Effector memory CD8-positive, alpha-beta T cell (primary cell): ENCODE results near the gene TBX15.

Source experiments
- ATAC-seq: fragments of 150-1000 bp; cut with Tn5 transposase; replicated peaks from 2 replicates; pipeline ENCODE4 v1.10.0; 2021; ENCODE audit warnings: mild to moderate bottlenecking, moderate library complexity
- DNase-seq, 3 experiments: peaks; one replicate each; pipeline ENCODE4 v3.0.0; 2021
- H3K27ac Mint-ChIP-seq, 2 donors: one replicate each; pipeline ENCODE4 v1.8.0; 2022; ENCODE audit warnings: mild to moderate bottlenecking in 2 of 2, mixed read lengths in 2 of 2, moderate library complexity in 2 of 2
- H3K27me3 Mint-ChIP-seq, 2 donors: one replicate each; pipeline ENCODE4 v1.8.0; 2022; ENCODE audit warnings: mixed read lengths in 2 of 2
- H3K36me3 Mint-ChIP-seq: one replicate; pipeline ENCODE4 v1.8.0; 2022; ENCODE audit warnings: mild to moderate bottlenecking, moderate library complexity, mixed read lengths; ENCODE audit not compliant: insufficient read depth
- H3K4me1 Mint-ChIP-seq, 2 donors: one replicate each; pipeline ENCODE4 v1.8.0; 2022; ENCODE audit warnings: low read depth in 2 of 2, mixed read lengths in 2 of 2
- H3K4me3 Mint-ChIP-seq, 2 donors: one replicate each; pipeline ENCODE4 v1.8.0; 2022; ENCODE audit warnings: mild to moderate bottlenecking in 2 of 2, mixed read lengths in 2 of 2, moderate library complexity in 2 of 2
- H3K9me3 Mint-ChIP-seq, 2 donors: one replicate each; pipeline ENCODE4 v1.8.0; 2022; ENCODE audit warnings: mixed read lengths in 2 of 2
- total RNA-seq, 9 experiments: gene quantifications; one replicate each; lab custom pipeline; 2026; lab: John Stamatoyannopoulos, UW

Gene TBX15
- total RNA-seq: 0 to 0.28 (median 0.03) reads per million in 9 experiments

GRCh38 chr1:118988186-118989005 is at the start of gene TBX15:
Gene TBX15 (minus strand): TSS chr1:118988343. CDS start chr1:118987795, 548 bp downstream.
- Mint-ChIP-seq H3K4me1 (peaks cover 3 to 12% of the 10 kb centered on the region in 2 donors), H3K4me3 (peak within 1 kb of the TSS; percentile 15 to 54), H3K9me3 (peaks cover 0 to 11% of the 10 kb centered on the region in 2 donors), H3K27ac (no peak within 1 kb of the TSS), H3K27me3 (peaks cover 89 to 98% of the 10 kb centered on the region in 2 donors), H3K36me3 (peaks cover 6% of the 10 kb centered on the region)
- ATAC-seq: no peak
- DNase-seq: no peak

- no peak for ATAC-seq
- no peaks in the 10 kb centered on the region for H3K27me3 Mint-ChIP-seq
- DNase-seq: no peak
- H3K4me1 Mint-ChIP-seq: no peaks in the 10 kb centered on the region
- no peak overlapping the region for H3K27ac Mint-ChIP-seq
- H3K4me3 Mint-ChIP-seq: no peak overlapping the region
- H3K36me3 Mint-ChIP-seq: no peaks in the 10 kb centered on the region
- H3K9me3 Mint-ChIP-seq: no peaks in the 10 kb centered on the region
Measured at GRCh38 chr1:119034359-119034758, 46.2 kb upstream of the TBX15 start.

DNA sequence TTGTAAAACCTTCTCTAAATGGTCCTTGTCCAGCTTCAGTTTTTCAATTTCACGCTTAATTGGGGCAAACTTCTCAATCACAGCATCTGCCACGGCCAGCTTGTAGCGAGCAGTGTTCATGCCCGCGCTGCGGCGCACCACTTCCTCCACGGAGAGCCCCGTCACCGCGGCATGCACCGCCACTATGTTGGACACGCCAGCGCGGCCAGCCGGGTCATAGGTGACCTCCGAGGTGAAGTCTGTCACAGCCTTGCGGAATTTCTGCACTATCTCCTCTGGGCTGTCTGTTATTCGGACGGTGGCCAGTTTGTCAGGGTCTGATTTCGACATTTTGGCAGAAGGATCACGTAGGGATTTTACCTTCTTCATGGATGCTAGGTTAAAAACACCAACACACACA is 44.8 kb upstream of the TBX15 start:
- no peaks in the 10 kb centered on the region for H3K4me1 Mint-ChIP-seq
- H3K4me3 Mint-ChIP-seq: no peak overlapping the region
- DNase-seq: no peak
- H3K27me3 Mint-ChIP-seq: no peaks in the 10 kb centered on the region
- ATAC-seq: no peak
- peaks cover 0 to 6% of the 10 kb centered on the region in 2 donors for H3K9me3 Mint-ChIP-seq
- no peaks in the 10 kb centered on the region for H3K36me3 Mint-ChIP-seq
- H3K27ac Mint-ChIP-seq: no peak overlapping the region

- Mint-ChIP-seq H3K4me1 (no peaks in the 10 kb centered on the region), H3K36me3 (no peaks in the 10 kb centered on the region), H3K4me3 (no peak overlapping the region), H3K9me3 (peaks cover 6 to 14% of the 10 kb centered on the region in 2 donors), H3K27ac (no peak overlapping the region), H3K27me3 (no peaks in the 10 kb centered on the region)
- ATAC-seq (no peak), DNase-seq (no peak)
Measured at GRCh38 chr1:119027759-119028158, 39.6 kb upstream of the TBX15 start.

DNA sequence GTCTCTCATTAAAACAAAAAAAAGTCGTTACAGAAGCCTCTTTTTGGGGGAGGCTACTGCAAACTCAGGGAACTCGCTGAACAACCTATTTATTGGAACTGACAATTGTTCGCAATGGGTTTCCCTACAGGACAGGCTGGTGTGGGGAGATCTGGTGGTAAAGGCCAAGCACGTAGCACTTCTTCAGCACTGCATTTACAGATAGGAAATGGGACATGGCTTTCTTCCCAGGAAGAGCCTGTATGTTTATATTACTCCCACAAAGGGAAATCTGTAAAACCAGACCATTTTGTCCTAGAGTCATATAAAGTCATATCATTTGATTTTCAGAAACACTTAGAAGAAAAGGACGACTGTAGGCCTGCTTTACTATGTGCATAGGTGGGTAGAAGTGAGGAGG is 38.8 kb upstream of the TBX15 start:
- Mint-ChIP-seq H3K4me3 (no peak overlapping the region), H3K36me3 (no peaks in the 10 kb centered on the region), H3K27me3 (no peaks in the 10 kb centered on the region), H3K9me3 (peaks cover 7 to 14% of the 10 kb centered on the region in 2 donors), H3K4me1 (no peaks in the 10 kb centered on the region), H3K27ac (no peak overlapping the region)
- DNase-seq (no peak), ATAC-seq (no peak)

DNA sequence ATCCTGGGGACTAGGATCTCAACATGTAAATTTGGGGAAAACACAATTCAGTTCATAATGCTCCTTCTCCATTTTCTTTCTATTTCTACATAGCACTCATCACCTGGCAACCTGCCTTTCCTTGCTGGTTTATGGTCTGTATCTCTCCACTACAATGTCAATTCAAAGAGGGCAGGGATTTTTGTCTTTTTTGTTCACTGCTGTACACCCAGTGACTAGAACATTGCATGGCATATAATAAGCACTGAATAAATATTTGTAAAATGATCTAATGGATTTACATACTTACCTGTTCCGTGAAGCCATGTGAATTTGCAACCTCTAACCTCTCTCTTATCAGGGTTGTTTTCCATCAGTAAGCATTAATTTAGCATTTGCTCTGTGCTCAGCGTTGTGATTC is 27.4 kb upstream of the TBX15 start:
- Mint-ChIP-seq H3K9me3 (peaks cover 14 to 23% of the 10 kb centered on the region in 2 donors), H3K4me3 (no peak overlapping the region), H3K36me3 (no peaks in the 10 kb centered on the region), H3K27me3 (peaks cover 15 to 40% of the 10 kb centered on the region in 2 donors), H3K4me1 (no peaks in the 10 kb centered on the region), H3K27ac (no peak overlapping the region)
- DNase-seq: no peak
- ATAC-seq: no peak

DNA sequence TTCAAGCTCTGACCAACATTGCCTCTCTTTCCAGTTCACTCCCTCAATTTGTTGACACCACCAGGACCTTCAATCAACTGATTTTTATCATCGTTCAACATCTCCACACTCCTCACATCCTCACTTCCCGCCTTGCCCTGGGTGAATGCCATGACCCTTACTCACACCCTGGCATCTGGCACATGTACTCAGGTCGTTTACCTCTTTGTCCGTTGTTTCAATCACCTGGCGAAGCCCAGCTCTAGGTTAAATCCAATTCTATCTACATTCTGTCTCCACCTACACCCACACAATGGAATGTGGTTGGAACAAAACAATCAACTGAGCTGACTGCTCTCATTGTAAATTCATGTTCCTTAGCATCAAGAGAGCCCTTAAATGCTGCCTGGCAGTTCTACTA is 24.2 kb upstream of the TBX15 start:
- Mint-ChIP-seq H3K4me1 (peaks cover 5 to 11% of the 10 kb centered on the region in 2 donors), H3K4me3 (no peak overlapping the region), H3K27ac (no peak overlapping the region), H3K9me3 (peaks cover 6 to 19% of the 10 kb centered on the region in 2 donors), H3K27me3 (peaks cover 39 to 65% of the 10 kb centered on the region in 2 donors), H3K36me3 (no peaks in the 10 kb centered on the region)
- no peak for DNase-seq
- ATAC-seq: no peak

DNA sequence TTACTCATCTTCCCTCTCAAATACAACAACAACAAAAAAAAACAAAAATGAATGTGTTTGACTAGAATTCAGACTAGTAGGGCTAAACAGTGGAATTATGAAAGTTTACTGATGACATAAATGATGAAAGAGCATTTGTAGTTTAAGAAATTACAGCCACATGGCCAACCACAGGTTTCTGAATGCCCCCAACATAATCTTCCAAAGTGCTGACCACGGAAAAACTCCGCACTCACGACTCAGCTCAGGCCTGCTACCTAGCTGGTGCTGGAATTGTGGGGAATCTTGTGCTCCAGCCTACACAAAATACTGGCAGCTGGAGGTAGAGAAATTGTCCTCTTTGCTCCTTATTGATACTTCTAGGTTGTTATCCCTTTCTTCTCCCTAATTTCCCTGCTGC is 23.6 kb upstream of the TBX15 start:
- no peak overlapping the region for H3K27ac Mint-ChIP-seq
- no peaks in the 10 kb centered on the region for H3K36me3 Mint-ChIP-seq
- DNase-seq (no peak), ATAC-seq (no peak)
- peaks cover 5 to 11% of the 10 kb centered on the region in 2 donors for H3K4me1 Mint-ChIP-seq
- H3K9me3 Mint-ChIP-seq: peaks cover 6 to 19% of the 10 kb centered on the region in 2 donors
- H3K27me3 Mint-ChIP-seq: peaks cover 46 to 65% of the 10 kb centered on the region in 2 donors
- no peak overlapping the region for H3K4me3 Mint-ChIP-seq

DNA sequence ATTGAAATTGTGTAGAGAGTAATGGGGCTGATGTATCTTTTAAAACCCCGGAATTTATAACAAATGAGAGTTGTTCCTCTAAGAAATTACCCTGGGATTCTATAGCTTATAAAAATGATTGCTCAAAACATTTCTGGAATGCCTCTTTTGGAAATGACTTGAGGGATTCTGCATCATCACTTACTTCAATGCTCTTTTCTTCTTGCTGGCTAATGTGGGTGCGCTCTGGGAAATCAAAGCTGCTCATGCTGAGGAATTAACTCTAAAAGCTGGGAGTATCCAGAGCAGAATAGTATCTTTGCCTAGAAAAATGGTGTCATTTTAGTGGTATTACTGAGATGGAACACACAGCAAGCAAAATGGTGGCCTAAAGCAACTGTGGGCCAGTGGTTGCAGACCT is 23.0 kb upstream of the TBX15 start:
- H3K9me3 Mint-ChIP-seq: peaks cover 6 to 19% of the 10 kb centered on the region in 2 donors
- peaks cover 52 to 70% of the 10 kb centered on the region in 2 donors for H3K27me3 Mint-ChIP-seq
- no peak overlapping the region for H3K4me3 Mint-ChIP-seq
- peaks cover 7 to 11% of the 10 kb centered on the region in 2 donors for H3K4me1 Mint-ChIP-seq
- ATAC-seq (no peak), DNase-seq (no peak)
- no peaks in the 10 kb centered on the region for H3K36me3 Mint-ChIP-seq
- H3K27ac Mint-ChIP-seq: no peak overlapping the region

GRCh38 chr1:119010201-119010600 is 22.1 kb upstream of the TBX15 start:
- peaks cover 7 to 11% of the 10 kb centered on the region in 2 donors for H3K4me1 Mint-ChIP-seq
- H3K4me3 Mint-ChIP-seq: no peak overlapping the region
- DNase-seq (no peak), ATAC-seq (no peak)
- H3K27ac Mint-ChIP-seq: no peak overlapping the region
- H3K36me3 Mint-ChIP-seq: no peaks in the 10 kb centered on the region
- H3K27me3 Mint-ChIP-seq: peaks cover 61 to 75% of the 10 kb centered on the region in 2 donors
- H3K9me3 Mint-ChIP-seq: peaks cover 10 to 19% of the 10 kb centered on the region in 2 donors

DNA sequence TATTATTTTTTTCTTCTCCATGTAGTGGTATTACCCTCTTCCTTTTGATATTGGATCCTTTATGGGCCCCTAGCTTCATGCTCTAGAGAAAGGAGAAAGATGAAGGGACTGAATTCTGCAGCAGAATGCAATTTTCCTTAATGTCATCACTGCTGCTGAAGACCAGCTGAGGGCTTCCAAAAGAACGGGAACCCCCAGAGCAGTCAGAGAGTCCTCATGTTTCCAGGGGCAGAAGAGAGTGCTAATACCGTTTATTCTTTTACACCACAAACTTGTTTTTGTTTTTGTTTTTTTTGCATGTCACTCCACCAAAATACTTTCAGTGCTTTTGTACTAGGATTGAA is 21.1 kb upstream of the TBX15 start:
- Mint-ChIP-seq H3K27me3 (peaks cover 70 to 76% of the 10 kb centered on the region in 2 donors), H3K9me3 (peaks cover 7 to 19% of the 10 kb centered on the region in 2 donors), H3K4me1 (peaks cover 7 to 11% of the 10 kb centered on the region in 2 donors), H3K36me3 (no peaks in the 10 kb centered on the region), H3K4me3 (peak overlapping the region; percentile 1 to 53), H3K27ac (no peak overlapping the region)
- DNase-seq (no peak), ATAC-seq (no peak)

DNA sequence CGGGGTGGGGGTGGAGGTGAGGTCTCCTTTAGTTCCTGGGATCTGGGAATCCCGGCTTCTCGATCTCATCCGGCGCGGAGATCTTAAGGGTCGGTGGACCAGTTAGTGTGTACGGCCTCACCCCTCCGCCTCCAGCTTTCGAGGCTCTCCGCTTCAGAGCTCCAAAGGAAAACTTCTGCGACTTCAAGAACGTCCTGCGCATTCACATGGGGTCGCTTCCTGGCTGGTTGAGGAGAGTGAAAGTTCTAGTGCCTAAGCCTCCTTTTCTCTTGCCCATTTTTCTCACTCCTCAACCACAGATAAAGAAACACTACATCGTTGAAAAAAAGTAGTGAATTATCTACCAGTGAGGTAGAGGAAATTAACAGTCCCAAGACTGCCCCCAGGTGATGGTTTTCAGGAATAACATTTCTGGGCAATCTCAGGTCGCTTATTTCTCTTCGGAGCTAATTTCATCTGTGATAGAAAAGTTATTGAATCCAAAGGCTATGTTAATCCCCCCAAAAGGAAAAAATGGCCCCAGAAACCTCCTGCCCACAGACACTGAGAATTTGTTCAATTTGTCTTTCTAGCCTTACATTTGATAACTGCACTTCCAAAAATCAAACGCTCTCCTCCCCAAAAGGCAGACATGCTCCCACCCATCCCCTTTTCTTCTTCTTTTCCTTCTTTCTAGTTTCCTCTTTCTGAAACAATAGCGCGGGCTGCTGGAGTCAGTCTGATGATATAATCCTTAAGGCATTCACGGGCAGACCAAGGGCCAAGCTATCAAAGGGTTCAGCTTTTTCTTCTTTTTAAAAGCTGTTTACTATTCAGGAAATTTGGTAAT is 20.6 kb upstream of the TBX15 start:
- no peaks in the 10 kb centered on the region for H3K36me3 Mint-ChIP-seq
- H3K9me3 Mint-ChIP-seq: peaks cover 7 to 19% of the 10 kb centered on the region in 2 donors
- no peak for DNase-seq
- no peak overlapping the region for H3K27ac Mint-ChIP-seq
- no peak for ATAC-seq
- H3K27me3 Mint-ChIP-seq: peaks cover 76 to 82% of the 10 kb centered on the region in 2 donors
- peaks cover 7 to 11% of the 10 kb centered on the region in 2 donors for H3K4me1 Mint-ChIP-seq
- peak overlapping the region; percentile 50 to 53 for H3K4me3 Mint-ChIP-seq

DNA sequence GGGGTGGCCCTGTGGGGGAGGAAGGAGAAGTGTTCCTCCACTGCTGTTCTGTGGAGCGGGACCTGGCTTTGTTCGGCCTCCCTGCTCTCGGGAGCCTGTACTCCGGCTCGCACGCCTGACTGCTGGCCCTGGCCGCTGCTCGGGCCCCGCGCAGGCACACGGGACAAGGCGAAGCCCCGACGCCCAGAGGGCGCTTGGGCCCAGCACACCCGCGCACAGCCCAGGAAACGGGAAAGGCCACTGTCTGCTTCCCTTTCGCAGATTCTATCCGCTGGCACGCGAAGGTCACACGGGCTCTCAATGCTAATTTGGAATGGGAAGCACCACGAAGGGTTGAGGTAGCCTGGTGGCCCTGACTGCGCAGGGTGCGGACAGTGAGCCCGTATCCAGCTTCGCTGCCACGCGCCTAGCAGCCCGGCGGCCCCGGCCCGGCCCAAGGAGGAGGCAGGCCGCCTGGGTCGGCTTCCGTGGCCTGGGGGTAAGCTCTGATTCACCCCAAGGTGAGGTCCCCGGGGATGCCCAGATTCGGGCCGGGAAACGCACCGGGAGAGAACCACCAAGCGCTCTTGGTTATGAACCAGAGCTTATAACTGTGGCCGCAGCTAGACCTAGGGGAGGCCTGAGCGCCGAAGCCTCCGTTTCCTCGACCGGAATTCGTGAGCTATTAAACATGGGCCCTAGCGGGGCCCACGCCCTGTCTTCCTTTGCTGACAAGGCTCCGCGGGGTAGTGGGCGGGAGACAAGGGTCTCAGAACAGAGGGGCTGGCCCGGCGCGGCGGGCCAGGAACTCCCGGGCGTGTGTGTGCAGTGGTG is 19.7 kb upstream of the TBX15 start:
- H3K27me3 Mint-ChIP-seq: peaks cover 81 to 84% of the 10 kb centered on the region in 2 donors
- H3K4me1 Mint-ChIP-seq: peaks cover 7 to 11% of the 10 kb centered on the region in 2 donors
- no peak for ATAC-seq
- peaks cover 6 to 17% of the 10 kb centered on the region in 2 donors for H3K9me3 Mint-ChIP-seq
- DNase-seq: no peak
- H3K4me3 Mint-ChIP-seq: peak overlapping the region; percentile 50 to 53
- no peak overlapping the region for H3K27ac Mint-ChIP-seq
- no peaks in the 10 kb centered on the region for H3K36me3 Mint-ChIP-seq
